Activated CD8-positive, alpha-beta memory T cell treated with anti-CD3 and anti-CD28 coated beads, Interleukin-2, amount 50 U/mL, for 24 hours (primary cell): ENCODE measurements around the gene LRRD1.
"Not testable (repeated sequence)": the region's sequence is repeated elsewhere in the genome, so short reads cannot be mapped to it uniquely, and the experiment has no call there.

Source experiments
- DNase-seq: peaks from one replicate; pipeline ENCODE4 v3.0.0-alpha.2; 2020; ENCODE audit errors: extremely low read depth

LRRD1 gene

DNA sequence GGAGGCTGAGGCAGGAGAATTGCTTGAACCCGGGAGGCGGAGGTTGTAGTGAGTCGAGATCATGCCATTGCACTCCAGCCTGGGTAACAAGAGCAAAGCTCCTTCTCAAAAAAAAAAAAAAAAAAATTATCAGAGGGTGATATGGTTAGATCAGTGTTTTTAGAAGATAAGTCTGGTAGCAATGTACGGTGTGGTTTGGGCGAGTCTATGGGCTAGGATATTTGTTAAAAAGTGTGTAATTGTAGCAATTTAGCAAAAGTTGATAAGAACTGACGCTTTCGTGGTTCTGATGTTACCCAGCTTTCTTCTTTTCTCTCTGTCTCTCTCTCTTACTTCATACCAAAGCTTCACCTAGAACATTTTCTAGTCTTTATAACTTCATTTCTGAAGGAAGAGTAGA is 37.8 kb downstream of the LRRD1 start:
- DNase-seq: no peak

DNA sequence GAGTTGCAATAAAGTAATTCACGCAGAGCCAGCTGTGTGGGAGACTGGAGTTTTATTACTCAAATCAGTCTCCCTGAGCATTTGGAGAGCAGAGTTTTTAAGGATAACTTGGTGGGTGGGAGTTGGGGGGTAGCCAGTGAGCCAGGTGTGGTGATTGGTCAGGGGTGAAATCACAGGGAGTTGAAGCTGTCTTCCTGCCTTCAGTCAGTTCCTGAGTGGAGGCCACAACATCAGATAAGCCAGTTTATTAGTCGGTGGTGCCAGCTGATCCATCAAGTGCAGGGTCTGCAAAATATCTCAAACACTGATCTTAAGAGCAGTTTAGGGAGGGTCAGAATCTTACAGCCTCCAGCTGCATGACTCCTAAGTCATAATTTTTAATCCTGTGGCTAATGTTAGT is 41.4 kb downstream of the LRRD1 start:
- DNase-seq: no peak

DNA sequence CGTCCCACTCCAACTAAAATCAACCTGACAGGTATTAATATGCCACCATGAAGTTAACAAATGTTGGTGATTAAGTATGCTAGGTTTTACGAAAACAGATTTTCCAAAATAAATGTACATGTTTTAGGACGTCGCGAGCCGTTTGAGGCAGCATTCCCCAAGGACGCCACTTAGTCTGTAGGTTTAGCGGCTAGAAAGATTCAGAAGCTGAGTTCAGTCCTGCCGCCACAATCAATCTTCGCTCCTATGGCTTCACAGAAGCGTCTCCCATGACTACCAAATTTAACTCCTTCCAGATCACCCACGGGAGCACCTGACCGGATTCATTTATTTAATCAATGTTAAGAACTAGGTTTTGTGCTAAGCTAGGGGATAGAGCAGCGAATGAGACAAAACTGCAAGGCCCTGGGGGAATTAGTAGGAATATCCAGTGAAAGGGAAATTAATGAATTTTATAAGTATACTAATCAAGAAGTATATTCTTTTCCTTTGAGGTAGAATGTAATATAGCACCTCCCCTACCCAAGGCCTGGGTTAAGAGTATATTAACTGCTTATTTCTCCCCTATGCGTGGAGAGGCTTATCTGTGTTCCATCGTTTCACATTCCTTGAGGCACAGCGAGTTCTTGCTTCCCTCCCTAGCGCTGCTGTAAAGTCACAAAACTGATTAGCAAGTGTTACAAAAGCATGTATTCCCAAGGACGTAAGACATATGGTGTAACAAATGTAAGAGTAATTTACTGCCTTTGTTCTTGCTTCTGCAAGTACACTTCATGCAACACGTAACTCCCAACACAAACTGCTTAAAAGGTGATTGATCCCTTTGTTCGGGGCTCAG is 43.7 kb downstream of the LRRD1 start:
- DNase-seq: no peak

DNA sequence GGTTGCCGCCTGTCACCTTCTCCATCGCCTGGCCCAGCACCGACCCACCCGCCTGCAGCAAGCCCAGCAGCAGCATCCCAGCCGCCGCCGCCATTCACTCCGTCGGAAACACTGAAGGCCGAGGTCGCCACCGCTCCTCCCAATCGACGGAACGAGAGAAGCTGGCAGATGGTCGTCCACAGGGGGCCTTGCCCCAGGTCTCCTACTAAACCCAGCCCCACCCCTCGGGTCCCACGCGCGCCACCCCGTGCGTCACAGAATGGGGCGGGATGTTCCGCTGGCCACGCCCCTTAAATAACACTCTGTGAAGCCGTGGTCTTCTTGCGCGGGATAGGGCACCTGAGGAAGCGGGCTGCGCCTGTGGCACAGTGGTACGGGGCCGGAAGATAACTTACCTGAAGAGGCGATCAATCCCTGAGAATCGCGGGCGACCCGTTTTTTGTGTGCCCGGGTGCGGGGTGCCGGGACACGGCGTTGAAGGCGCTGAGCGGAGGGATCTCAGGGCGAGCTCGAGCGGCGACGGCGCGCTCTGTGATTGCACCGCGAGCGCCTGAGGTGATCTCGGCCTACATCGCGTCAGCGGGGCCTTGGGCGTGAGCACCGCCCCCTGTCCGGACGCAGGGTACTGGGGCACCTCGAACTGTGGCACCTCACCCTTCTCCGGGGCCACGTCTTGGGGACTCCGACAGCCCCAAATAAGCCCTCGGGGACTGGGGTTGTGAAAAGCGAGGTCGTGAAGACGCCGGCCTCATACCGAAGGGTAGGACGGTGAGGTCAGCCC is 44.5 kb downstream of the LRRD1 start, which contains the start of gene CYP51A1:
TSS of gene CYP51A1 (minus strand) at position 207 of the 781 bp plus-strand sequence. CDS start at position 94, 113 bp downstream.
- DNase-seq: peak; percentile 83

DNA sequence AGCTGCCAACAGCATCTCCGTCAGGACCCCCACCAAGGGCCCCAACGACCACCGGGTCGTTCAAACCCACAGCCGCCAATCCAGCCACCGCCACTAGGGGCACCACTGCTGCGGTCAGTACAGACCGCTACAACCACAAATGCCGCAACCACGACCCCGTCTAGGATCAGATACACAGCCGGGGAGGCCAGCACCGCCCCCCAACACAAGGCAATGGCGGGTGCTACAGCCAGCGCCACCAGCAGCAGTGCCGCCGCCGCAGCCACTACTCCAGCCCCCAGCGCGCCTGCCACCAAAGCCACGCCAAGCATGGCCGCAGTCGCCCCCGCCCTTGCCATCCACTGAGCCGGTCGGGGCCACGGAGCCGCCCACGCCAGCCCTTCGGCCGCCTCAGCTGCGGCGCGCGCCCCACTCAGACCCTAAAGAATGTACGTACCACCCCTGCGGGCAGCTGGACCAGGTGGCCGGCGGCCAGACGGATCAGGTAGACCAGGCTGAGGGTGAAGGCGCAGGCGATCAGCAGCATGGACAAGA is 45.1 kb downstream of the LRRD1 start:
- DNase-seq: peak; percentile 10

DNA sequence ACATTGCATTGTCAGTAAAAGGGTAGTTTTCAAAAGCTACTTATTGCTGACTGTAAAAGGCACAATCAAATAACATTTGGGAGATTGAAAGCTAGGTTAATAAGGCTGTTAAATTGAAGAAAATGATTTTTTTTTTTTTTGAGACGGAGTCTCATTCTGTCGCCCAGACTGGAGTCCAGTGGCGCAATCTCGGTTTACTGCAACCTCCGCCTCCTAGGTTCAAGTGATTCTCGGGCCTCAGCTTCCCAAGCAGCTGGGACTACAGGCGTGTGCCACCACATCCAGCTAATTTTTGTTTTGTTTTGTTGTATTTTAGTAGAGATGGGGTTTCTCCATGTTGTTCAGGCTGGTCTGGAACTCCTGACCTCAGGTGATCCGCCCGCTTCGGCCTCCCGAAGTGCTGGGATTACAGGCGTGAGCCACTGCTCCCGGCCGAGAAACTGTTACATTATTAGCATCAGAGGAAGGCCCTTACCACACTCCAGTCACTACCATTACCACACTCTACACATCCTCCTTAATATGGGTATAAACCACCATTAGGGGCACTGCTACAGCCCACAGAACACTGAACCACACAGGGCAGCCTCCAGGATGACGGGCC is 45.7 kb downstream of the LRRD1 start:
- no peak for DNase-seq

DNA sequence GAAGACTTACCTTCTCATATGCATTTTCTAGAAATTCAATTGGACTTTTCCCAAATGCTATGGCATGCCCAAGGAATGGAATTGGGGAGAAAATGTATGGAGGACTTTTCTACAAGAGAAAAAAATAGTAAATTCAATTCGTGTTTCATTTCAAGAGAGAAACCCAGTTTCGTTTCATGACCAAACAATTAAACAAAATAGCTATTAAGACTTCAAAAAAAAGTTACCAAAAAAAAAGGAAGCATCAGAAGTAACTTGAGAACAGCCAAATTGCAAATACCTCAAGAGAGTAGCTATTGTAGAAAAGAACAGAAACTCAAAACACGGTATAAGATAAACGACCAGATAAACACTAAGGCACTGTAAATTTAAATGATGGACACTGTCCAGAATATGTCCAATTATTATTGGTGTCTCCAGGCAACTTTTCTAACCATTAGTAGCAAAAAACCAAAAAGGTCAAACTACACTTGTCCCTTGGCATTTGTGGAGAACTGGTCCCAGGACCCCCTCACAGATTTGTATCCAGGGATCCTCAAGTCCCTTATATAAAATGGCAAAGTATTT is 47.1 kb downstream of the LRRD1 start:
- no peak for DNase-seq

DNA sequence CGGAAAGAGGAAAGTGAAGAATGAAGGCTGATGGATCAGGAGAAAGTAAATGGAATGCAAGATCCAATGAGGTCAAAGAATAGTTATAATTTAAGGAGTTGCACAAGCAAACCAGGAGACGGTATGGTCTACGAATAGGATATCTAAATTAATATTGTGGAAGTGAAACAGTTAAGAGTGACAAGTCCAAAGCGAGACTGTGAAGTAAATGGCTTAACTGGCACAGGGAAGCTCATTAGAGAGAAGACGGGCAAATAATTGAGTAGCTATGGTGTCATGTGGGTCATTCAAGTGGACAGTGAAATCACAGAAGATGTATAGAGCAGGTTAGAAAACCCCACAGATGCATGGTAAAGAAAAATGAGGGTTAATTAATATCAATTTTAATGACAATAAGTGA is 47.8 kb downstream of the LRRD1 start:
- no peak for DNase-seq

DNA sequence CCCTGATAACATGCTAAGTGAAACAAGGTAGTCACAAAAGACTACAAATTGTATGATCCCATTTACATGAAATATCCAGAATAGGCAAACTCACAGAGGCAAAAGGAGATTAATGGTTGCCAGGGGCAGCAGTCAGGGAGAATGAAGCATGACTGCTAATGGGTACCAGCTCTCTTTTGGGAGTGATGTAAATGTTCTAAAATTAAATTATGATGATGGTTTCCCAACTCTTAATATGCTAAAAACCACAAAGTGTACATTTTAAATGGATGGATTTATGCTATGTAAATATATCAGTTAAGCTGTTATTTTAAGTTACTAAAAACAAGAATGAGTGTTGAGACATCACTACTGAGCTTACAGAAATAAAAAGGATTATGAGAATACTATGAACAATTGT is 57.3 kb downstream of the LRRD1 start:
- no peak for DNase-seq

DNA sequence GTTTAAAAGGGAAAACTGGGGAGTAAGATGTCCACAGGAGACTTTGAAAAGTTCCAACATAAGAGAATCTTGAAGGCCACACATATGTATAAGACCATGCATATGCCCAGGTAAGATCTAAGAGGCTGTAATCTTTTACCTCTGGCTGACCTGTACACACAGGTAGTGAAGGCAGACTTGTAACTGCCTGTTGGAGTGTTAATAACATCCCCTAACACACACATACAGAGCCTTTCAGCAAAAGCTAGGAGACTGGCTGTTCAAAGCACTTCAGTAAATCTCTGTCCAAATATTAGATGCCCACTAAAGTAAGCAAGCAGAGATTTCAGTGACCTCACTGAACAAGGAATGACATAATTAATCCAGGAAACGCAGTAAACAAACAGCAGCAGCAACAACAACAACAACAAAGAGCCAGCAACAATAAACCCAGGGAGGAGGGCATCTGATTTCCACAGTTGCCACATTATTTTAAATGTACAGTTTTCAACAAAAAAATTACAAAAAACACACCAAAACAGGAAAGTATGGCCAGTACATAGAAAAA is 59.7 kb downstream of the LRRD1 start:
- DNase-seq: no peak

DNA sequence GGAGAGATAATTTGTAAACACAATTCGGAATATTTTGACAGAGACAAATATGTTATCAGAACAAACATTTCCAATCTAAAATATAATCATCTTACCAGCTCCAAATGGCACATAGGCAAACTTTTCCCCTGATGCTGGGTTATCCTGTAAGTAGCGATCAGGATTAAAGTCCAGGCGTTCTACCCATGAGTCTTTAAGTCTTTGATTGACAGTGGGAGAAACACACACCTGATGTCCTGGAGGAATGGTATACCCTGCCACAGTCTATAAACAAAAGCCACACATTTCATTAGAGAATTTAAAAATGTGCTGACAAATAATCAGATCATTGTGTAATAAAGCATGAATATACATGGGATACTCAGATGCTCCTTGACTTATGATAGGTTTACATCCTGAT is 62.0 kb downstream of the LRRD1 start:
- DNase-seq: no peak

DNA sequence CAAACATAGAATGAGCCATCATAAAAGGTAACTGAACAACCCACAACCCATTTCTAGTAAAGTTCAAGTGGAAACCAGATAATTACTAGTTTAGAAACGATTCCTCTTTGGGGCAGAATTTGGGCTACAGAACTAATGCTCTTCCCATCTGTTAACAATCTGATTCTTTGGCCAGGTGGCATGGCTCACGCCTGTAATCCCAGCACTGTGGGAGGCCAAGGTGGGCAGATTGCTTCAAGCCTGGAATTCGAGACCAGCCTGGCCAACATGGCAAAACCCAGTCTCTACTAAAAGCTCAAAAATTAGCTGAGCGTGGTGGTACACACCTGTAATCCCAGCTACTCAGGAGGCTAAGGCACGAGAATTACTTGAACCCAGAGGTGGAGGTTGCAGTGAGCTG is 63.1 kb downstream of the LRRD1 start:
- DNase-seq: no peak

DNA sequence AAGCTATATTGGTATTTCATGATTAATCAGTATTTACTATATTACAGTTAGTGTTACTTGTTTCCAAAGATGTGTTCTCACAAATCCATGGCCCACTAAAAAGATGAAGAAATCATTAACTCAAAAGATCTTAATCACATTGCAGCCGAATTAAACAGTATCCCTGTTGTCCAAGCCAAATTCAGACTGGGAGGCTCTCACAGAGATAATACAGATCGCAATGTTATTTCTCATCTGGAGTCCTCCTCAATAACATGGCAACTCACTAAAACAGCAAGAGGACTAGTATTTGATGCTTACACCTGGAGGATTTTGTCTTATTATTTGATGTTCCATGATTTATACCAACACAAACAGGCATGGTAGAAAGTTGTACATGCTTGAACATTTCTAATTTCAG is 68.1 kb downstream of the LRRD1 start:
- no peak for DNase-seq

DNA sequence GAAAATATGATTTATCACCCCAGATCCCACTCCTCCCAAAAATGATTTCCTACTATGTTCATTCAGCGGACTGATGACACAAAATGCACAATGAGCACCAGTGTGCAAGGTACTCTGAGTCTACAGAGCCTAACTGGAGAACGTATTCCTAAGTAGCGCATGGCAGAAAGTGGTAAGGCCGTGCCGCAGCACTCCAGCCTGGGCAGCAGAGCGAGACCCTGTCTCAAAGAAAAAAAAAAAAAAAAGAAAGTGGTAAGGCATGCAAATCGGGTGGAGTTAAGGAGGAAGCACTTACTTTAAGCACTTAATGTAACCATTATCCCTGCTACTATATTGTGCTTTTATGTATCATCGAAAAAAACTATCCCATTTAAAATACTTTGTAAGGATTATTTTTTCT is 70.1 kb downstream of the LRRD1 start:
- no peak for DNase-seq

DNA sequence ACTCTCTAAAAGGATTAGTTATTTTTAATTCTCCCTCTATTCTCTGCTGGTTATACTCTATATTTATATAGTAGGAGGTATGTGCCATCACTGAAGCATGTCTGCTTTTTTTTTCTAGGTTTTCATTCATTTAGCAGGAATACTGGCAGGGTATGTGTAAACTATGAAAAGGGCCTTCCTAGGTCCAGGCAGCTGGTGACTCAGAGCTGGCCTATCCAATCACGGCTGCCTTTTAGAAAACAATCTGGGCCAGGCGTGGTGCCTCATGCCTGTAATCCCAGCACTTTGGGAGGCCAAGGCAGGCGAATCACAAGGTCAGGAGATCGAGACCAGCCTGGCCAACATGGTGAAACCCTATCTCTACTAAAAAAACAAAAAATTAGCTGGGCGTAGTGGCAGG is 76.1 kb downstream of the LRRD1 start:
- DNase-seq: not testable (repeated sequence)

DNA sequence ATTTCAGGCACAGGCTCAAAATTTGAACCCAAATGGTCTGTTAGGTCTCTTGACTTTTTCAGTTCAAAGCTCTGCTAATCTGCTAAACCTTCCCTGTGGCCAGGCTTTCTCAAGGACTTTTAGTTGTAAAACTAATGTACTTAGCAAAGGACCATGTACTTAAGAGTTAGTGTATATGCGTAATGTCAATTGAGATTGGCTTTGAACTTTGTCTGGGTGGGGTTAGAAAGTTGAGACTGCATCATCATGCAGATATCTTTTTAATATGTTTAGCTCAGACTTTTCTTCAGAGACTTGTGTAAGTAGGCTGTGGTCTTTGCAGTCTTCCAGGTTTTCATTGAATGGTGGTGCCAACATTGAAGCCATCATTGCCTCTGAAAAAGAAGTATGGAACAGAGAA is 78.4 kb downstream of the LRRD1 start:
- no peak for DNase-seq

DNA sequence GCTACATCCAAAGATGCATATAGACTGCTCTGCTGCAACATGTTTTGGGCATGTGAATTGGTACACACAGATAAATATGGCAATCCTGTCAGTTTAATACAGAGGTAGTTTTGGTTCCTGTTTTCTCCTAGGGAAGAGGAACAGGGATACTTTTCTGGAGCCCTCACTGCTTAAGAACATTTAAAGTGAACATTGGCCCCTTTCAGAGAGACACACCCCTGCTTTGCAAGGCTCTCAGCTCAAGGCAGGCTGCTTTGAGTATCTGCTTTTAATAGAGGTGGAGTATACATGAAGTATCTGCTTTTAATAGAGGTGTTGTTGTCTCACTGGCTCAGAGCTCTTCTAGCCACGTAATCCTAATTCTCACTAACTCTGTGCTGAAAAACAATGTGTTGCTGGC is 83.6 kb downstream of the LRRD1 start:
- DNase-seq: no peak
